Stimulated activated memory B cell treated with anti-CD40 and anti-IgM and Interleukin-4, amounts not matched to agents 10 μg/mL and 1 μg/mL and 100 μg/mL, for 72 hours (primary cell): ENCODE data around the gene AXDND1.
"Not testable (repeated sequence)": the region's sequence is repeated elsewhere in the genome, so short reads cannot be mapped to it uniquely, and the experiment has no call there.

Experiments
- ATAC-seq: fragments of 150-1000 bp; cut with Tn5 transposase; 2 replicates; pipeline ENCODE4 v1.10.0; 2021
- H3K27ac Mint-ChIP-seq: one replicate; pipeline ENCODE4 v1.8.0; 2022; ENCODE audit warnings: mild to moderate bottlenecking, mixed read lengths
- H3K27me3 Mint-ChIP-seq: one replicate; pipeline ENCODE4 v1.8.0; 2022; ENCODE audit warnings: mixed read lengths
- H3K36me3 Mint-ChIP-seq: one replicate; pipeline ENCODE4 v1.8.0; 2022; ENCODE audit warnings: mixed read lengths
- H3K4me1 Mint-ChIP-seq: one replicate; pipeline ENCODE4 v1.8.0; 2022; ENCODE audit warnings: mixed read lengths
- H3K4me3 Mint-ChIP-seq: one replicate; pipeline ENCODE4 v1.8.0; 2022; ENCODE audit warnings: mild to moderate bottlenecking, moderate library complexity, mixed read lengths
- H3K9me3 Mint-ChIP-seq: one replicate; pipeline ENCODE4 v1.8.0; 2022; ENCODE audit warnings: mixed read lengths

Gene AXDND1

GRCh38 chr1:179478370-179478769, 112.6 kb downstream of the AXDND1 start:
- no peaks in the 10 kb centered on the region for H3K4me1 Mint-ChIP-seq
- H3K27ac Mint-ChIP-seq, result no peak overlapping the region
- H3K9me3 Mint-ChIP-seq, result peaks cover 32% of the 10 kb centered on the region
- H3K4me3 Mint-ChIP-seq, result no peak overlapping the region
- peaks cover 7% of the 10 kb centered on the region for H3K36me3 Mint-ChIP-seq
- ATAC-seq, result no peak
- H3K27me3 Mint-ChIP-seq, result peaks cover 16% of the 10 kb centered on the region

DNA sequence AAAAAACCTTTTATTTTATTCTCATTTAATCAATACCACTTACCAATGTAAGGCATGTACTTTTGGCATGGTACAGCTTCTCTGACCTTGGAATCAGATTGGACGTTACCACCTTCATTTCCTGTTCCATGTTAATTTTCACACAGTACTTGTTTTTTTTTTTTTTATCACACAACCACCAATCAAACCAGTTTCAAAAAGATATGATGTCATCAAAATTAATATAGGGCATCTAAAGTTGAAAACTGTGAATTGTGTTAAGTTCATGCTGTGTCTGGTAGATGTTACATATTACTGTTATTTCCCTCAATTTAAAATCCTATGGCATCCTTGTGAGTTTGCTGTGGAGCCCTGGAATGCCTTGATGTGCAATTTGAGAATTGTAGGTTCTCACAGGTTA, 124.8 kb downstream of the AXDND1 start:
- no peak overlapping the region for H3K27ac Mint-ChIP-seq
- ATAC-seq, result no peak
- H3K4me1 Mint-ChIP-seq, result no peaks in the 10 kb centered on the region
- H3K27me3 Mint-ChIP-seq, result peaks cover 15% of the 10 kb centered on the region
- no peak overlapping the region for H3K4me3 Mint-ChIP-seq
- no peaks in the 10 kb centered on the region for H3K36me3 Mint-ChIP-seq
- peaks cover 9% of the 10 kb centered on the region for H3K9me3 Mint-ChIP-seq

GRCh38 chr1:179493323-179493722, 127.6 kb downstream of the AXDND1 start:
- Mint-ChIP-seq H3K4me1 (no peaks in the 10 kb centered on the region), H3K4me3 (no peak overlapping the region), H3K27me3 (peaks cover 28% of the 10 kb centered on the region), H3K27ac (no peak overlapping the region), H3K36me3 (no peaks in the 10 kb centered on the region), H3K9me3 (peaks cover 4% of the 10 kb centered on the region)
- no peak for ATAC-seq

DNA sequence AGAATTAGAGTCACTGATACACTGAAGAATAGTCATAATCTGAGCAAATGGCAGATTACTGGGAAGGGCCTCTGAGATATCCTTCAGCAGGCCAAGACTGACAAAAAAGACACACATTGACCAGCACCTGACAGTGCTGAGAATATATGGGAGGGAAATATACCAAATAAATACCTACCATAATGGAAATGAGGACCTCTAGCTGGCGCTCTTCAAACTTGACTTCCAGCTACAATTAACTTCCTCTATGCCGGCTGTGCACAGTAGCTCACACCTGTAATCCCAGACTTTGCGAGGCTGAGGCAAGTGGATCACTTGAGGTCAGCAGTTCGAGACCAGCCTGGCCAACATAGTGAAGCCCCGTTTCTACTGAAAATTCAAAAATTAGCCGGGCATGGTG, 140.4 kb downstream of the AXDND1 start:
- Mint-ChIP-seq H3K4me1 (peaks cover 13% of the 10 kb centered on the region), H3K27me3 (no peaks in the 10 kb centered on the region), H3K27ac (no peak overlapping the region), H3K36me3 (no peaks in the 10 kb centered on the region), H3K9me3 (no peaks in the 10 kb centered on the region), H3K4me3 (no peak overlapping the region)
- no peak for ATAC-seq

- Mint-ChIP-seq H3K27ac (peak overlapping the region; percentile 33), H3K4me3 (no peak overlapping the region), H3K4me1 (peaks cover 13% of the 10 kb centered on the region), H3K9me3 (peaks cover 3% of the 10 kb centered on the region), H3K27me3 (no peaks in the 10 kb centered on the region), H3K36me3 (peaks cover 6% of the 10 kb centered on the region)
- ATAC-seq, result no peak
These were observed 143.6 kb downstream of the AXDND1 start for GRCh38 chr1:179509384-179509783.

DNA sequence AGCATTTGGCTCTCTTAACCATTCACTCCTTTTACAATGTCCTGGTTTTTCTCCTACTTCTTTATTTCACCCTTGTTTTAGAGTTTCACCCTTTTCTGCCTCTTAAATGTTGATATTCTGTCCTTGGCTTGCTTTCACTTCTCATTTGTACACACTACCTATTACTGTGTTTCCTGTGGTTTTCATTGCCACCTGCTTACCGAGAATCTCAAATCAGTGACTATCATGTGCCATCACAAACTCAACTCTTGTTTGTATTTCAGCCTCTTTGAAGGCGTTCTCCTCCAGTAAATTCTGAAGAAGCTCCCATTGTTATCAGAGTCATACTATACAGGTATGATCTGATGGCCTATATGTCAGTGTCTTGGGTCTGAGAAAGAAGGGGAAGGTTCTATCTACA, 144.3 kb downstream of the AXDND1 start:
- ATAC-seq, result peak; percentile 95
- peaks cover 6% of the 10 kb centered on the region for H3K36me3 Mint-ChIP-seq
- H3K27ac Mint-ChIP-seq, result peak overlapping the region; percentile 33
- H3K4me3 Mint-ChIP-seq, result peak overlapping the region; percentile 0
- H3K27me3 Mint-ChIP-seq, result no peaks in the 10 kb centered on the region
- H3K4me1 Mint-ChIP-seq, result peaks cover 13% of the 10 kb centered on the region
- peaks cover 3% of the 10 kb centered on the region for H3K9me3 Mint-ChIP-seq

GRCh38 chr1:179516976-179517705, 151.4 kb downstream of the AXDND1 start:
- no peak overlapping the region for H3K27ac Mint-ChIP-seq
- H3K4me3 Mint-ChIP-seq, result no peak overlapping the region
- peaks cover 7% of the 10 kb centered on the region for H3K27me3 Mint-ChIP-seq
- no peaks in the 10 kb centered on the region for H3K4me1 Mint-ChIP-seq
- H3K36me3 Mint-ChIP-seq, result peaks cover 6% of the 10 kb centered on the region
- peaks cover 10% of the 10 kb centered on the region for H3K9me3 Mint-ChIP-seq
- ATAC-seq, result no peak

DNA sequence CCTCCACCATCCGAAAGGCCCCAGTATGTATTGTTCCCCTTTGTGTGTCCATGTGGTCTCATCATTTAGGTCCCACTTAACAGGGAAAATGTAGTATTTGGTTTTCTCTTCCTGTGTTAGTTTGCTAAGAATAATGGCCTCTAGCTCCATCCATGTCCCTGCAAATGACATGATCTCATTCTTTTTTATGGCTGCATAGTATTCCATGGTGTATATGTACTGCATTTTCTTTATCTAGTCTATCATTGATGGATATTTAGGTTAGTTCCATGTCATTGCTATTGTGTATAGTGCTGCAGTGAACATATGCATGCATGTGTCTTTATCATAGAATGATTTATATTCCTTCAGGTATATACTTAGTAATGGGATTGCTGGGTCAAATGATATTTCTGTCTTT, 152.8 kb downstream of the AXDND1 start:
- not testable (repeated sequence) for H3K27ac Mint-ChIP-seq, H3K4me3 Mint-ChIP-seq, H3K4me1 Mint-ChIP-seq, ATAC-seq, H3K36me3 Mint-ChIP-seq, H3K27me3 Mint-ChIP-seq
- H3K9me3 Mint-ChIP-seq, result peaks cover 10% of the 10 kb centered on the region

DNA sequence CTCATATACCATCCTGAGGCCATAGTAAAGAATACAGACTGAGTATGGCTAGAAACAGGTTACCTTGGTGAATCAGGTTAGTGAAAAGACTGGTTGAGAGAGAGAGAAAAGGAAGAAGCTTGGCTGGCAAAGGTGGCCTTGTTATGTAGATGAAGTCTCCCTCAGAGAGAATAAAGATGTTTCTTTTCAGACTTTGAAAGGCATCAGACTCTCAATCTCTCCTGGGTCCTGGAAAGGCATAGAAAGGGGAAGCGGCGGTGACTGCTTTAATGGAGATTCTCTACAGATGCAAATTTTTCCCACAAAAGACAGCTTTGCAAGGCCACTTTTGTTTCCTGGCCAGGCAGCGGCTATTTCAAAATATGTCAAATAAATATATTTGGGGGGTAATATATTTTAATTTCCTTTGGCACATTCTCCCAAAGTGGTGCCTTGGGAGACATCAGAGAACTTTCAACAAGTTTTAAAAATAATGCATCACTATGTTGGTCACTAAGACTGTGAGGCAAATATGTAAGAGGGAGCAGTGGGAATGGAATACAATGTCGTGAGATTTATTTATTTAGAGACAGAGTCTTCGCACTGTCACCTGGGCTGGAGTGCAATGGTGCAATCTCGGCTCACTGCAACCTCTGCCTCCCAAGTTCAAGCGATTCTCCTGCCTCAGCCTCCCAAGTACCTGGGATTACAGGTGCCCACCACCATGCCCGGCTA, 163.9 kb downstream of the AXDND1 start:
- Mint-ChIP-seq H3K4me3 (no peak overlapping the region), H3K36me3 (no peaks in the 10 kb centered on the region), H3K9me3 (no peaks in the 10 kb centered on the region), H3K4me1 (no peaks in the 10 kb centered on the region), H3K27ac (no peak overlapping the region), H3K27me3 (peaks cover 28% of the 10 kb centered on the region)
- ATAC-seq, result no peak

- Mint-ChIP-seq H3K4me3 (no peak overlapping the region), H3K9me3 (no peaks in the 10 kb centered on the region), H3K27me3 (peaks cover 21% of the 10 kb centered on the region), H3K4me1 (no peaks in the 10 kb centered on the region), H3K27ac (no peak overlapping the region), H3K36me3 (no peaks in the 10 kb centered on the region)
- ATAC-seq, result no peak
These were observed 164.6 kb downstream of the AXDND1 start for GRCh38 chr1:179530352-179530751.

DNA sequence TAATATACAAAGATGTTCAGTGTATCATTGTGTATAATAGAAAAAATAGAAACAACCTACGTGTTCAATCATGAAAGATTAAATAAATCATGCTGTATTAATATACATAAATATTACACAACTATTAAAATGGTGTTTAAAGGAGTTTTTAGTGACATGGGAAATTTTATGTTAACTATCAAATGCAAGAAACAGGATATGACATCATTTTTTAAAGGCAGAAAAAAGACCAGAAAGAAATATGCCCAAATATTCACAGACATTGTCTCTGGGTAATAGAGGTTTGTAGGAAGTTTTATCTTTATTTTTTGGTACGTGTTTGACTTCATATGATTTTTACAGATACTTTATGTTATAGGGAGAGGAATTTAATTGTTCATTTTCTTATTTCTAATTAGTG, 176.0 kb downstream of the AXDND1 start:
- Mint-ChIP-seq H3K4me3 (no peak overlapping the region), H3K27me3 (peaks cover 21% of the 10 kb centered on the region), H3K36me3 (peaks cover 4% of the 10 kb centered on the region), H3K4me1 (no peaks in the 10 kb centered on the region), H3K27ac (no peak overlapping the region), H3K9me3 (peaks cover 4% of the 10 kb centered on the region)
- ATAC-seq, result no peak

DNA sequence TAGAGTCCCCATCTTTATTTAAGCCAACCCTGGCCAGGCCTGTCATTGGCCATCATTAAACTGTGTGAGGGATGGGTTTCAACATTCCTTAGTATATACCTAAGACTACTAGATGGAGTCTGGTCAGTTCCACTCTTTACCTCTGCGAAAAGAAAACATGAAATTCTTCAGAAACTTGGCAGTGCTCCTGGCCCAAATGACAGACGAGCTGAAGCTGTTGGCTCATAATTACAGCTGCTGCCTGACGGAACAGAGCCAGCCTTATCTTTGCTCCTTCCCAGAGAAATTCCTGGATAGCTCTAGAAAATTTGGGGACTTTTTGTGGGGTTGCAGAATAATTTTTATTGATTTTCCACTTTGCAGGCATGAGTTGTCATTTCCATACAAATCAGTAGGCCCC, 179.6 kb downstream of the AXDND1 start:
- Mint-ChIP-seq H3K4me3 (no peak overlapping the region), H3K36me3 (no peaks in the 10 kb centered on the region), H3K27me3 (peaks cover 12% of the 10 kb centered on the region), H3K27ac (no peak overlapping the region), H3K4me1 (no peaks in the 10 kb centered on the region), H3K9me3 (no peaks in the 10 kb centered on the region)
- no peak for ATAC-seq

- Mint-ChIP-seq H3K27me3 (peaks cover 12% of the 10 kb centered on the region), H3K4me3 (no peak overlapping the region), H3K9me3 (no peaks in the 10 kb centered on the region), H3K4me1 (no peaks in the 10 kb centered on the region), H3K27ac (no peak overlapping the region), H3K36me3 (no peaks in the 10 kb centered on the region)
- no peak for ATAC-seq
These were observed 181.3 kb downstream of the AXDND1 start for GRCh38 chr1:179547021-179547535.

GRCh38 chr1:179548666-179549367, 183.0 kb downstream of the AXDND1 start:
- Mint-ChIP-seq H3K27ac (no peak overlapping the region), H3K36me3 (no peaks in the 10 kb centered on the region), H3K9me3 (no peaks in the 10 kb centered on the region), H3K27me3 (no peaks in the 10 kb centered on the region), H3K4me1 (no peaks in the 10 kb centered on the region), H3K4me3 (no peak overlapping the region)
- ATAC-seq, result no peak

DNA sequence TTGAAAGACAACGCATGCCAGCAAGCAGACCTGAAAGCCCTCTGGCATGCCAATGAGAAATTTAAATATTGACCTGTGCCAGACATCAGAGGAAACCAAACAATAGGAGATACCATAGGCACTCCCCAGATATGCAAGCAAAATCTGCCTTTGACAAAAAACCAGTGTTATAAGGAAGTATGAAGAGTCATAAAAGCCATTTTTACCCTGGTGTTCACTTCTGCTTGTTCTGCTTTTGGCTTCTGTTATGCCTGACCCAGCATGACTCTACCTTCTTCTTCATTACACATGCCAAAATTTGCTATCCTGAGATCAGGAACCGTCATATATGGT, 183.6 kb downstream of the AXDND1 start:
- Mint-ChIP-seq H3K27me3 (no peaks in the 10 kb centered on the region), H3K4me1 (no peaks in the 10 kb centered on the region), H3K4me3 (no peak overlapping the region), H3K9me3 (no peaks in the 10 kb centered on the region), H3K27ac (no peak overlapping the region), H3K36me3 (no peaks in the 10 kb centered on the region)
- ATAC-seq, result no peak
